ENCODE results near the gene ADGRG6.

The ADGRG6 gene

GRCh38 chr6:142476452-142476851 is 174.6 kb downstream of the ADGRG6 start:
- H3K4me3 ChIP-seq (ENCODE audit: low read length) = no peak overlapping the region
- TF ChIP-seq CTCF (conservative IDR thresholded peaks at IDR 0.05; ENCODE audit: low read depth, low read length) = no peak
- DNase-seq (ENCODE audit: low read depth) = no peak

- TF ChIP-seq CTCF (conservative IDR thresholded peaks at IDR 0.05; ENCODE audit: low read depth, low read length) = no peak
- no peak for DNase-seq (ENCODE audit: low read depth)
- no peak overlapping the region for H3K4me3 ChIP-seq (ENCODE audit: low read length)
These were observed 176.3 kb downstream of the ADGRG6 start for GRCh38 chr6:142478117-142478516.

DNA sequence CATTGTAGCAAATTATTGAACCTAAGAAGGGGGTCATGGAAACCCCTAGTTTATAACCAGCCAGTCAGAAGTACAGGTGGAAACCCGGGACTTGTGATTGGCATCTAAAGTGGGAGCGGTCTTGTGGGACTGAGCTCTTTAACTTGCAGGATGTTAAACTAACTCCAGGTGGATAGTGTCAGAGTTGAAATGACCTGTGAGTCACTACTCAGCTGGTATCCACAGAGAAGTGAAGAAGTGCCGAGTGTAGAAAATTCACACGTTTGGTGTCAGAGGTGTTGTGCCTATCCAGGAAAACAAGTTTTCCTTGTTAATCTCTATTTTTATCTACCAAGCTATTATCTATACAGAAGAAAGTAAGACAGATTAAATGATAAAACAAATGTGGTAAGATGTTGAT is 179.7 kb downstream of the ADGRG6 start:
- no peak for TF ChIP-seq CTCF (conservative IDR thresholded peaks at IDR 0.05; ENCODE audit: low read depth, low read length)
- H3K4me3 ChIP-seq (ENCODE audit: low read length) = no peak overlapping the region
- DNase-seq (ENCODE audit: low read depth) = no peak

GRCh38 chr6:142482249-142482648 is 180.4 kb downstream of the ADGRG6 start:
- TF ChIP-seq CTCF (conservative IDR thresholded peaks at IDR 0.05; ENCODE audit: low read depth, low read length) = no peak
- H3K4me3 ChIP-seq (ENCODE audit: low read length) = no peak overlapping the region
- no peak for DNase-seq (ENCODE audit: low read depth)

GRCh38 chr6:142482974-142483373 is 181.2 kb downstream of the ADGRG6 start:
- H3K4me3 ChIP-seq (ENCODE audit: low read length) = no peak overlapping the region
- DNase-seq (ENCODE audit: low read depth) = no peak
- TF ChIP-seq CTCF (conservative IDR thresholded peaks at IDR 0.05; ENCODE audit: low read depth, low read length) = no peak

DNA sequence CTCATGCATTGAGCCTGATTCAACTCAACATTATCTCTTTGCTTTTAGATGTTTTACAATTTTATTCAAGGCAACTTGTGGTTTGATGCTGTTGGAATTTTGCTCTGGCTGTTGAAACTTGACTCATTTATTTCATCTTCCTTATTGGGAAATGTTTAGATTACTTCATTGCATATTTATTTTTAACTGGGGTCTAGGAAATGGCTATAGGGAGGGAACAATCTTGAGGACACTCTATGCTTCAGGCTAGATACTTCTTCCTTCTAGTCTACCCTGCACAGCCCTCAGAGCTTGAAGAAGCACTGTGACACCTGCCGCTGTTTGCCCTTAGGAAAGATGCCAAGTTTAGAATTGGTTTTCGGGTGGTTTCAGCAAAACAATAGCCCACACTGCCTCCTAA is 183.4 kb downstream of the ADGRG6 start:
- H3K4me3 ChIP-seq (ENCODE audit: low read length) = no peak overlapping the region
- TF ChIP-seq CTCF (conservative IDR thresholded peaks at IDR 0.05; ENCODE audit: low read depth, low read length) = no peak
- DNase-seq (ENCODE audit: low read depth) = no peak

DNA sequence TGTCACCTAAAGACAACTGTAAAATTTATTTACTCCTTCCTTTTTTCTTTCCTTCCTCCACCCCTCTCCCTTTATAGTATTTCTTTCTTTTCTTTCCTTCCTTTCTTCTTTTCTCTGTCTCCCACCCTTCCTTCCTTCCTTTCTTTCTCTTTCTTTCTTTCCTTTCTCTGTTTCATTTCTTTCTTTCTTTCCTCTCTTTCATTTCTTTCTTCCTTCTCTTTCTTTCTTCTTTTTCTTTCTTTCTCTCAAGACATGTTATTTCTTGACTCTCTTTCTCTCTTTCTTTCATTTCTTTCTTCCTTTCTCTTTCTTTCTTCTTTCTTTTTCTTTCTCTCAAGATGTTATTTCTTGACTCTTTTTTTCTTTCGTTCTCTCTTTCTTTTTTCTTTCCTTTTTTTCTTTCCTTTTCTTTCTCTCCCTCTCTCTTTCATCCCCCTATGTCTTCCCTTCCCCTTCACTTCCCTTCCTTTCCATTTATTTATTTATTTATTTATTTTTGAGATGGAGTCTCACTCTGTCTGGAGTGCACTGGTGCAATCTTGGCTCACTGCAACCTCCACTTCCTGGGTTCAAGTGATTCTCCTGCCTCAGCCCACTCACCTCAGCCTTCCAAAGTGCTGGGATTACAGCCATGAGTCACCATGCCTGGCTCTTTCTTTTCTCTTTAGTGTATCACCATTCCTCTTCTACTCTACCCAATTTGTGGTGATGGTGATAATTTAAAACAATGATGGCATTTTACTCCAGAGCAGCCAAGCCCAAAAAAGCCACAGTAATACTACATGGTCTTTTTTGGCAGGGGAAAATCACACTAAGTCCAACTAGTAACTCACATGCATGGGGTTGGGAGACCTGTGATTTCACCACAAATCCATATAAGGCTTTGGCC is 188.2 kb downstream of the ADGRG6 start:
- DNase-seq (ENCODE audit: low read depth) = no peak

More for the DNA sequence above, 188.2 kb downstream of the ADGRG6 start:
- no peak overlapping the region for H3K4me3 ChIP-seq (ENCODE audit: low read length)
- TF ChIP-seq CTCF (conservative IDR thresholded peaks at IDR 0.05; ENCODE audit: low read depth, low read length) = no peak
